Measurements from ENCODE around the gene PDE11A. TPM values are rescaled to one million over a fixed set of nuclear protein-coding genes. Genes with fewer than 3 reads are reported as not detected.

Gene PDE11A
- total and polyA plus RNA-seq, 2 of the 8 experiments (the other 6 are each of a cell fraction or from before 2014, with no cell fraction given), result 0.19 to 0.23 TPM

- H4K8ac ChIP-seq (ENCODE audit: extremely low read depth, insufficient read depth, low read length), result no peak overlapping the region
- 97% methylated on average over 1 of the region's 1 CpG; no CpG with 5 or more reads in 1 of the 2 experiments for WGBS, 2 experiments (ENCODE audit: extremely low coverage in 1 of 2, insufficient coverage in 1 of 2, insufficient read length in 1 of 2, insufficient replicate concordance in 2 of 2, low coverage in 1 of 2, low lambda C conversion rate in 2 of 2, missing lambda C conversion rate in 1 of 2)
- H3K9me3 ChIP-seq (ENCODE audit: insufficient read depth in 2 of 2, low read depth in 1 of 2, low read length in 1 of 2), result no peaks in the 10 kb centered on the region
- no peak overlapping the region for H2BK5ac ChIP-seq (ENCODE audit: low read depth, low read length)
- no peak overlapping the region for H2BK20ac ChIP-seq (ENCODE audit: low read length)
- H3K27ac ChIP-seq (ENCODE audit: low read depth, low read length), result no peak overlapping the region
- CTCF ChIA-PET (ENCODE audit: partially characterized antibody), result no interaction called here
- H3K4ac ChIP-seq (replicated peaks; ENCODE audit: insufficient read length, low read depth, low read length), result no peak overlapping the region
- no peak overlapping the region for H2AFZ ChIP-seq (ENCODE audit: low read length)
- no peak overlapping the region for H2BK12ac ChIP-seq (ENCODE audit: low read depth, low read length)
- no peaks in the 10 kb centered on the region for H3K36me3 ChIP-seq (ENCODE audit: control insufficient read depth in 2 of 4, insufficient read depth in 4 of 4, low read length in 3 of 4)
- no peak overlapping the region for H3K56ac ChIP-seq (replicated peaks; ENCODE audit: insufficient read length, low read depth, low read length)
- no peaks in the 10 kb centered on the region for H3K27me3 ChIP-seq (replicated peaks in 1 of 4; ENCODE audit: control insufficient read depth in 3 of 4, extremely low read depth in 1 of 4, insufficient read depth in 3 of 4, low read length in 3 of 4)
- H3K4me1 ChIP-seq (replicated peaks in 1 of 4; ENCODE audit: control insufficient read depth in 3 of 4, insufficient read depth in 4 of 4, low read length in 3 of 4), result no peaks in the 10 kb centered on the region
- no peak overlapping the region for H2AK5ac ChIP-seq (ENCODE audit: low read depth, low read length)
- no peaks in the 10 kb centered on the region for H4K20me1 ChIP-seq (replicated peaks in 1 of 2; ENCODE audit: control insufficient read depth in 1 of 2, insufficient read depth in 2 of 2, low read length in 2 of 2)
- H3K23ac ChIP-seq (ENCODE audit: insufficient read length), result no peak overlapping the region
- no peak overlapping the region for H2BK15ac ChIP-seq (ENCODE audit: low read length)
- H4K91ac ChIP-seq (replicated peaks; ENCODE audit: insufficient read length, low read length), result no peak overlapping the region
- H3K79me2 ChIP-seq (ENCODE audit: control insufficient read depth in 1 of 2, insufficient read depth in 2 of 2, low read length in 2 of 2), result no peaks in the 10 kb centered on the region
- no peak overlapping the region for H3K4me2 ChIP-seq (ENCODE audit: insufficient read depth in 1 of 2, low read depth in 2 of 2, low read length in 2 of 2)
- H3K18ac ChIP-seq (ENCODE audit: extremely low read depth, low read length), result no peak overlapping the region
- POLR2A ChIA-PET (ENCODE audit: partially characterized antibody), result no interaction called here
- H3K9ac ChIP-seq (replicated peaks in 1 of 4; ENCODE audit: extremely low read depth in 1 of 4, low read depth in 3 of 4, low read length in 3 of 4), result no peak overlapping the region
- no peaks in the 10 kb centered on the region for H3K23me2 ChIP-seq (ENCODE audit: low read depth, low read length)
- TF ChIP-seq ATF2 (IDR thresholded peaks at IDR 0.05; ENCODE audit: low read length), result no peak
- TF ChIP-seq TAF1 (IDR thresholded peaks at IDR 0.05; ENCODE audit: low read depth, low read length), result no peak
- TF ChIP-seq POLR2AphosphoS5 (IDR thresholded peaks at IDR 0.05; ENCODE audit: low read depth, low read length), result no peak
- H4K5ac ChIP-seq (ENCODE audit: insufficient read length, low read depth, low read length), result no peak overlapping the region
- no peak overlapping the region for H2BK120ac ChIP-seq (replicated peaks; ENCODE audit: low read depth, low read length)
- H3K4me3 ChIP-seq (ENCODE audit: extremely low read depth in 1 of 4, insufficient read depth in 2 of 4, low read depth in 3 of 4, low read length in 4 of 4), result no peak overlapping the region
- no peak for DNase-seq (ENCODE audit: low read depth in 1 of 2, low spot score in 2 of 2)
- FAIRE-seq, result no peak
- H3K79me1 ChIP-seq (ENCODE audit: low read depth, low read length), result no peaks in the 10 kb centered on the region
- H3K14ac ChIP-seq (ENCODE audit: insufficient read length), result no peak overlapping the region
Observed at GRCh38 chr2:177828557-177828956, 244.0 kb downstream of the PDE11A start.

Data from H1 (cell line).